ENCODE results near the gene LRP6.

- TF ChIP-seq CTCF (IDR thresholded peaks at IDR 0.05), result no peak
- TF ChIP-seq POLR2A (IDR thresholded peaks at IDR 0.05), result no peak
These were observed 143.7 kb downstream of the LRP6 start for GRCh38 chr12:12123036-12123604.

Measured in ovary (tissue), 3 donors.